Measurements from ENCODE around the gene ARID5A. TPM values are rescaled to one million over a fixed set of nuclear protein-coding genes. Genes with fewer than 3 reads are reported as not detected.

ARID5A gene
- total and polyA plus RNA-seq, 2 of the 13 experiments (the other 11 are each of a cell fraction or from before 2014, with no cell fraction given) = 6.0 to 9.5 TPM

GRCh38 chr2:96546797-96547196, 10.2 kb downstream of the ARID5A start:
- H3K4me1 ChIP-seq (ENCODE audit: insufficient read depth, low read length) = peaks cover 19% of the 10 kb centered on the region
- ChIA-PET POLR2A (no interaction called here), CTCF (ENCODE audit: low intra/inter-chr PET ratio, low total read pairs) (no interaction called here)
- H3K27me3 ChIP-seq (ENCODE audit: control insufficient read depth in 1 of 2, insufficient read depth in 2 of 2, low read length in 2 of 2) = no peaks in the 10 kb centered on the region
- BruUV-seq (replicated peaks) = no TSS peak
- H3K9ac ChIP-seq (ENCODE audit: insufficient read depth, low read depth, low read length) = no peak overlapping the region
- no peaks in the 10 kb centered on the region; a peak in 1 of 5 replicates for H3K36me3 ChIP-seq (replicated peaks in 1 of 2; ENCODE audit: control insufficient read depth in 1 of 2, insufficient read depth in 2 of 2, low read length in 2 of 2)
- no peak overlapping the region for H3K4me3 ChIP-seq (replicated peaks in 1 of 3; ENCODE audit: insufficient read depth in 1 of 3, low read depth in 2 of 3, low read length in 3 of 3)
- no peak overlapping the region for H3K4me2 ChIP-seq (ENCODE audit: low read depth, low read length)
- H4K20me1 ChIP-seq (ENCODE audit: insufficient read depth, low read length) = no peaks in the 10 kb centered on the region
- no peak overlapping the region for H3K27ac ChIP-seq (ENCODE audit: extremely low read length, insufficient read depth, low read length)
- H3K9me3 ChIP-seq (ENCODE audit: low read length) = no peaks in the 10 kb centered on the region
- WGBS (ENCODE audit: low lambda C conversion rate) = 83% methylated on average over 8 of the region's 8 CpGs
- no peak for TF ChIP-seq HNRNPLL (IDR thresholded peaks at IDR 0.05; ENCODE audit: low read depth, low read length, poor library complexity, severe bottlenecking)
- no peak for TF ChIP-seq PPARG (CRISPR knock-in tag; conservative IDR thresholded peaks at IDR 0.05)
- no peak for TF ChIP-seq CCAR2 (optimal IDR thresholded peaks at IDR 0.05; ENCODE audit: low read depth, low read length)
- TF ChIP-seq RFX1 (IDR thresholded peaks at IDR 0.05) = no peak
- no peak for TF ChIP-seq ZBTB20 (CRISPR knock-in tag; IDR thresholded peaks at IDR 0.05; ENCODE audit: borderline replicate concordance, low read depth)
- TF ChIP-seq, protein P1, sequence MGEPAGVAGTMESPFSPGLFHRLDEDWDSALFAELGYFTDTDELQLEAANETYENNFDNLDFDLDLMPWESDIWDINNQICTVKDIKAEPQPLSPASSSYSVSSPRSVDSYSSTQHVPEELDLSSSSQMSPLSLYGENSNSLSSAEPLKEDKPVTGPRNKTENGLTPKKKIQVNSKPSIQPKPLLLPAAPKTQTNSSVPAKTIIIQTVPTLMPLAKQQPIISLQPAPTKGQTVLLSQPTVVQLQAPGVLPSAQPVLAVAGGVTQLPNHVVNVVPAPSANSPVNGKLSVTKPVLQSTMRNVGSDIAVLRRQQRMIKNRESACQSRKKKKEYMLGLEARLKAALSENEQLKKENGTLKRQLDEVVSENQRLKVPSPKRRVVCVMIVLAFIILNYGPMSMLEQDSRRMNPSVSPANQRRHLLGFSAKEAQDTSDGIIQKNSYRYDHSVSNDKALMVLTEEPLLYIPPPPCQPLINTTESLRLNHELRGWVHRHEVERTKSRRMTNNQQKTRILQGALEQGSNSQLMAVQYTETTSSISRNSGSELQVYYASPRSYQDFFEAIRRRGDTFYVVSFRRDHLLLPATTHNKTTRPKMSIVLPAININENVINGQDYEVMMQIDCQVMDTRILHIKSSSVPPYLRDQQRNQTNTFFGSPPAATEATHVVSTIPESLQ (CRISPR knock-in tag; conservative IDR thresholded peaks at IDR 0.05) = no peak
- no peak for TF ChIP-seq DNMT3B (CRISPR knock-in tag; conservative IDR thresholded peaks at IDR 0.05)
- TF ChIP-seq, protein P2, sequence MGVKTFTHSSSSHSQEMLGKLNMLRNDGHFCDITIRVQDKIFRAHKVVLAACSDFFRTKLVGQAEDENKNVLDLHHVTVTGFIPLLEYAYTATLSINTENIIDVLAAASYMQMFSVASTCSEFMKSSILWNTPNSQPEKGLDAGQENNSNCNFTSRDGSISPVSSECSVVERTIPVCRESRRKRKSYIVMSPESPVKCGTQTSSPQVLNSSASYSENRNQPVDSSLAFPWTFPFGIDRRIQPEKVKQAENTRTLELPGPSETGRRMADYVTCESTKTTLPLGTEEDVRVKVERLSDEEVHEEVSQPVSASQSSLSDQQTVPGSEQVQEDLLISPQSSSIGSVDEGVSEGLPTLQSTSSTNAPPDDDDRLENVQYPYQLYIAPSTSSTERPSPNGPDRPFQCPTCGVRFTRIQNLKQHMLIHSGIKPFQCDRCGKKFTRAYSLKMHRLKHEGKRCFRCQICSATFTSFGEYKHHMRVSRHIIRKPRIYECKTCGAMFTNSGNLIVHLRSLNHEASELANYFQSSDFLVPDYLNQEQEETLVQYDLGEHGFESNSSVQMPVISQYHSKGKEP (CRISPR knock-in tag; IDR thresholded peaks at IDR 0.05) = no peak
- no peak for TF ChIP-seq TEAD3 (CRISPR knock-in tag; optimal IDR thresholded peaks at IDR 0.05; ENCODE audit: borderline replicate concordance)
- no peak for FAIRE-seq
- H2AFZ ChIP-seq (ENCODE audit: low read length) = no peak overlapping the region
- ATAC-seq = no peak
- DNase-seq (ENCODE audit: low spot score) = no peak
- in situ Hi-C loops (cut with HindIII; ENCODE audit: extremely low pct_ligation_motif_present, low pct_unique_long_range_greater_than_20kb) (no loop called here), intact Hi-C loops (cut with micrococcal nuclease; ENCODE audit: unreplicated experiment) (no loop called here)
- H3K79me2 ChIP-seq (ENCODE audit: insufficient read depth, low read length) = no peaks in the 10 kb centered on the region
